Measurements from ENCODE around the gene MYDGF.

DNA sequence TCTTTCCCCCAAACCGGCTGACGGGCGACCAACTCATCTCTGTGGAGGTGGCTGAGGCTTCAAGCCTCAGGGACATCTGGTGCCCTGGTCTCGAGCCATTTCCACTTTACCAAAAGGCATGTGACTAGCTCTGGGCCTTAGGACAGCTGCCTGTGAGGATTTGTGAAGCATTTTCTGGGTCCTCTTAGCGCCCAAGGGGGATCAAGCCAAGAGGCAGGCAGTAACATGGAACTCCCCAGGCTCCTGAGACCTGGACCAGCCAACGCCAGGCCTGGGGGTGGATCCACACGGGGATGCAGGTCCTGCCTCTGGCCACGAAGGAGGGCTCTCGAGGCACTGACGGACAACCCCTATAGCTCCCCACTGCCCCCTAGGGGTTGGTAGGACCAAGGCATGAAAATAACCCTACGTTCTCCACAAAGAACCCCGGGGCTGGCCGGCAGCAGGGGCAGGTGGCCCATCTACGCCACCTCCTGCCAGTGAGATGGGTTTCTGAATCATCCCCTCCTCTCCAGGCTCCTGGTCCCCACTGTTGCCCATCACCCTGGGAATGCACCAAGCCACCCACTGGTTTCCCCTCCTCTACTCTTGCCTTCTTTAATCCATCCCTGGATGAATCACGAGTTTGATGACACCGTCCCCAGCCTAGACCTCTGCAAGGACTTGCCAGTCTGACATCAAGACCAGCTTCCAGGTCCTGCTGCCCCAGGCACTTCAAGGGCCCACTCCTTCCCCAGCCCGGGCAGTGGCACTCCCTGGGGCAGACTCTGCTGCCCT, 7.0 kb upstream of the MYDGF start:
- TF ChIP-seq, protein P1, sequence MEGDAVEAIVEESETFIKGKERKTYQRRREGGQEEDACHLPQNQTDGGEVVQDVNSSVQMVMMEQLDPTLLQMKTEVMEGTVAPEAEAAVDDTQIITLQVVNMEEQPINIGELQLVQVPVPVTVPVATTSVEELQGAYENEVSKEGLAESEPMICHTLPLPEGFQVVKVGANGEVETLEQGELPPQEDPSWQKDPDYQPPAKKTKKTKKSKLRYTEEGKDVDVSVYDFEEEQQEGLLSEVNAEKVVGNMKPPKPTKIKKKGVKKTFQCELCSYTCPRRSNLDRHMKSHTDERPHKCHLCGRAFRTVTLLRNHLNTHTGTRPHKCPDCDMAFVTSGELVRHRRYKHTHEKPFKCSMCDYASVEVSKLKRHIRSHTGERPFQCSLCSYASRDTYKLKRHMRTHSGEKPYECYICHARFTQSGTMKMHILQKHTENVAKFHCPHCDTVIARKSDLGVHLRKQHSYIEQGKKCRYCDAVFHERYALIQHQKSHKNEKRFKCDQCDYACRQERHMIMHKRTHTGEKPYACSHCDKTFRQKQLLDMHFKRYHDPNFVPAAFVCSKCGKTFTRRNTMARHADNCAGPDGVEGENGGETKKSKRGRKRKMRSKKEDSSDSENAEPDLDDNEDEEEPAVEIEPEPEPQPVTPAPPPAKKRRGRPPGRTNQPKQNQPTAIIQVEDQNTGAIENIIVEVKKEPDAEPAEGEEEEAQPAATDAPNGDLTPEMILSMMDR (conservative IDR thresholded peaks at IDR 0.05; ENCODE audit: low read depth, low read length), result peak; percentile 75
- no peak for TF ChIP-seq EZH2phosphoT487 (IDR thresholded peaks at IDR 0.05; ENCODE audit: borderline replicate concordance, low read length)

All from PC-3 (cell line).